Activated CD4-positive, alpha-beta T cell treated with anti-CD3 and anti-CD28 coated beads, Interleukin-2, amount 50 U/mL, for 24 hours (primary cell): ENCODE results near the gene TPH1.

Experiments used
- DNase-seq, 2 donors: peaks; one replicate each; pipeline ENCODE4 v3.0.0-alpha.2; 2020; ENCODE audit warnings: low read depth in 1 of 2, low spot score in 1 of 2

Gene TPH1

GRCh38 chr11:18046116-18046777, at the start of gene TPH1:
TSS of gene TPH1 (minus strand) at chr11:18046269. CDS start at chr11:18040762, 5,507 bp downstream.
- DNase-seq: no peak

GRCh38 chr11:18093959-18094358, 47.9 kb upstream of the TPH1 start:
- no peak for DNase-seq

GRCh38 chr11:18091731-18092130, 45.7 kb upstream of the TPH1 start:
- DNase-seq: no peak

GRCh38 chr11:18088966-18089365, 42.9 kb upstream of the TPH1 start:
- no peak for DNase-seq

DNA sequence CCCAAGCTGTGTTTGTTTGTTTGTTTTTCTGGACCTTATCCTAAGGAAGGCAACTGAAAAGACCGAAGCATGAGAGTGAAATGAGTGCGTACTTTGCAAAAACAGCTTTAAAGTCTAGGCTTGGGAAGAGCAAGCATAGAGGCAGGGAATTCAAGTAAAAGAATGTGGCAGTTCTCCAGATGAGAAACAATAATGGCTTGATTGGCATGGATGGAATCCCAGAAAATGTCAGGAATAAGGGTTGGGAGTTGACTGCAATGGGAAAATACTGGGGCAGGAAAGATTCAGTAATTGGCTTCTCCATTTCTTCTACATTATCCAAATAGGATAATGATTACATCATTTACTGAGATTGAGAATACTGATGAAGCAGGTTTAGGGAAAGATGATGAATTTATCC, 42.3 kb upstream of the TPH1 start:
- no peak for DNase-seq

- no peak for DNase-seq
Measured at GRCh38 chr11:18081551-18081950, 35.5 kb upstream of the TPH1 start.

DNA sequence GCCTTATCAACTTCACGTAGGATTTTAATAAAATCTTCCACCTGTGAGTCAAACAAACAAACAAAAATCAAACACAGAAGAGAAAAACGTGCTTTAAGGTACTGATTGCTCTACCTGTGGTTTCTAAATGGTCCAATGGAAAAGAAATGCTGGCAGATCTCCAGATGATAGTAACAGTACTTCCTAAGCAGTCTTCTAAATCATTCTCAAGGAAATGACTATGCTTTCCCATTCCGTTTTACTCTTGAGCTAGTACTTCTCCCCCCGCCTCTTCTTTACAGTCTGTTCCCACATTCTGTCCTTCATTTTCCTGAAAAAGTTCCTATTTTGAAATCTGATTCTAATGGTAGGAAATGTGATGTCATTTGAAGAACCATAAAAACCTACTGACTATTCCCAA, 34.4 kb upstream of the TPH1 start:
- DNase-seq: no peak

DNA sequence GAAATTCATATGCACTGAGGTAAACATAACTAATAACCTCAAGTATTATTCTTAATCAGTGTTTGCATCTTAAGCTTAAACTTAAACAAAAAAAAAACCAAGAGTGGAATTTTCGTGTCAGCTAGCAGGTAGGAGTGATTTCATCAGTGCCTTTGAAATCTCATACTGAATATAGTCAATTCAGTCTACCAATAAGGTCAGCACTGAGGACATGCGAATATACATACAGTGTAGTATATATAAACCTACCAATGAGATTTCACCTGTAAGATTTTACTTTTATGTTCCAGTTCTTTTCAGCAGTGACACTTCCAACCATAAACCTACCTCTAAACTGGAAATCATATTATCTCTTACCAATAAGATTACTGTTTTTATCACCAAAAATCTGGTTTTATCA, 32.8 kb upstream of the TPH1 start:
- no peak for DNase-seq

DNA sequence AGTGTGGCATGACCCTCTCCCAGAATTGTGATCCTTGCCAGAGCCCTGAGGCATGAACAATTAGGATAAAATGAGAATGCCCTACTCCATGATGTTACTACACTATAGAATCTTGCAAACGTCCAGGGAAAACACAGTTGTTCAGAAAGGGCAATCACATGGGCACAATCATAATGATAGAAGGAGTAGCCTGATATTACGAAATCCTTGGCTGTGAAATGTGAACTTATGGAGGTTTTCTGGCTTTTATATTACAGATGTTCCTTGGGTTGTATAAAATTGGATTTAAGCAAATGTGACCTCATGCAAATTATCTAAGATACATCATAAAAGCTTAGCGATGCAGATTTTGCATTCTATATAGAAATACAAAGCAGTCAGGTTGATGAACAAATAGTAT, 29.4 kb upstream of the TPH1 start:
- no peak for DNase-seq

GRCh38 chr11:18071098-18071705, 25.1 kb upstream of the TPH1 start:
- no peak for DNase-seq

DNA sequence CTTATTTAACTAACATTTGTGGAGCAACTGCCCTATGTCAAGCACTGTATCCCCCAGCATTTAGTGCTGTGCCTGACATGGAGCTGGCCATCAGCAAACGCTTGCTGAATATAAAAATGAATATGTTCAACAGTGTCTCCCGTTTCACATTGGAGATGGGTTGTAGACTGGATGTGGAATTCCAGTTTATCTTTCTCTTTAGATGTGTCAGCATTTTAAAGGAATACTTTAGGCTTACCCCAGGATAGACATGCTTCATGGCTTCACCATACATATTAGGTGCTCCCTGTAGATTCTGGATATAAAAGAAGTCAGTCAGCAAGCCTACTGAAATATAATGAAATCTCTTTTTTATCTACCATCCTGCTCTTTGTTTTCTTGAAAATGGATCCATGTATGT, 21.3 kb upstream of the TPH1 start:
- no peak for DNase-seq

GRCh38 chr11:18066626-18067025, 20.6 kb upstream of the TPH1 start:
- no peak for DNase-seq

GRCh38 chr11:18065572-18065971, 19.5 kb upstream of the TPH1 start:
- no peak for DNase-seq

- DNase-seq: no peak
Measured at GRCh38 chr11:18064450-18065054, 18.5 kb upstream of the TPH1 start.

- DNase-seq: no peak
Measured at GRCh38 chr11:18063862-18064434, 17.9 kb upstream of the TPH1 start.

- no peak for DNase-seq
Measured at GRCh38 chr11:18063125-18063524, 17.1 kb upstream of the TPH1 start.

DNA sequence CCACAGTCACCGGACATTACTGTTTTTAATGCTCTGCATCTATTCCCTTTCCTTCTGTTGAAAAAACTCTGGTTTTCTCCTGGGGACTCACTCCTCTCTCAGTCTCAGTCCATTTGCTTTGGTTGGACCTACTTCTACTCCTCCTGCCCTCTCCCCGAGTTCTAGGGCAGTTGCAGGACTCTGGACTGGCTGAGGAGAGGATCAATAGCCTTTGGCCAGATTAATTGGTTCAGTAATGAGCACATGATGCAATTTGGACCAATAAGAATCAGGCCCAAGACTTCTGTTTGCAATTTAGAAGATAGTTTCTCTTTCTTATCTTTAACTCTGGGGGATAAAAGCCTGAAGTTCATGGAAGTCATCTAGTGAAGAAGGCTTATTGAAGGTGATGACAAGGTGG, 15.3 kb upstream of the TPH1 start:
- DNase-seq: no peak

GRCh38 chr11:18056561-18057181, 10.6 kb upstream of the TPH1 start:
- no peak for DNase-seq

- DNase-seq: no peak
Measured at GRCh38 chr11:18054511-18055103, 8.5 kb upstream of the TPH1 start.

- DNase-seq: no peak
Measured at GRCh38 chr11:18050848-18051247, 4.8 kb upstream of the TPH1 start.

- no peak for DNase-seq
Measured at GRCh38 chr11:18036456-18036855, 9.6 kb downstream of the TPH1 start.

GRCh38 chr11:18027475-18027874, 18.6 kb downstream of the TPH1 start:
- DNase-seq: no peak
